GM23248 (cell line): ENCODE measurements around the gene TRAP1.

Experiments
- EZH2 ChIP-seq: fragments of 200-600 bp; sonication (generic); IDR thresholded peaks from 2 replicates; pipeline ENCODE4 v1.6.1; 2018; ENCODE audit warnings: antibody characterized with exemption, mild to moderate bottlenecking; ENCODE audit not compliant: insufficient read depth, poor library complexity, severe bottlenecking
- EZH2phosphoT487 ChIP-seq: fragments of 200-600 bp; sonication (generic); IDR thresholded peaks from 2 replicates; pipeline ENCODE4 v1.6.1; 2018; ENCODE audit warnings: antibody characterized with exemption, moderate library complexity, mild to moderate bottlenecking, low read depth; ENCODE audit not compliant: insufficient read depth

DNA sequence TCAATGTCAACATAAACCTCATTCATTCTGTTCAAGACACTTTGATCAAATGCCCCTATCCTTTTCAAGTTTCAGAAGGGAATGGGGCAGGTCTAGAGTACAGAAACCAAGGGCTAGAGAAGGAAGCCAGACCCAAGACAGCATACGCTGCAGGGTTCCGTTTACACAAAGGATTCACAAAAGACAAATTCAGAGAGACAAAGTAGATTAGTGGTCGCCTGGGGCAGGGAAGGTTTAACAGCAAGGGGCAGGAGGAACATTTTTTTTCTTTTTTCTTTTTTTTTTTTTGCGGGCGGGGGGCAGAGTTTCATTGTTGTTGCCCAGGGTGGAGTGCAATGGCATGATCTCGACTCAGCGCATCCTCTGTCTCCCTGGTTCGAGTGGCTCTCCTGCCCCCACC, 19.9 kb upstream of the TRAP1 start:
- no peak for TF ChIP-seq EZH2
- no peak for TF ChIP-seq EZH2phosphoT487
